Superior temporal gyrus (tissue), 1 donor: ENCODE results near the gene ODAD4.
"Not testable (repeated sequence)": the region's sequence is repeated elsewhere in the genome, so short reads cannot be mapped to it uniquely, and the experiment has no call there.

Experiments used
- DNase-seq: peaks from one replicate; pipeline ENCODE4 v3.0.0-alpha.2; 2016; ENCODE audit errors: extremely low spot score

Gene ODAD4

DNA sequence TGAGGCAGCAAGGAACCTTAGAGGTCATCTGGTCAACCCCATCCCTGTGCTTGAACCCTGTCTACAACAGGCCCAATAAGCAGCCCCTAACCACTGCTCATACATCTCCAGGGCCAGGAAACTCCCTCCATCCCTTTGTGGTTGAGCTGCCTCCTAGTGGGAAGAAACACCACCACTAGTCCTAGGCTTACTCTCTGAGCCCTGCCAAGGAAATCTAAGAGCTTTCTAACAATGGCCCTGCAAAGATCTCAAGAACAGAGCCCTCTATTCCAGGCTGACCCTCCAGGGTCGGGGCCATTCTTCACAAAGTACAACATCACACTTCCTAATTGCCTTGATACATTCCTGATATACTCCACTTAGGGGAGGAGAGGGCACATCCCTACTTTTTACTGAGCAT lies 17.5 kb upstream of the ODAD4 start:
- DNase-seq: no peak

- DNase-seq: no peak
Observed at GRCh38 chr17:41913798-41914197, 16.6 kb upstream of the ODAD4 start.

- no peak for DNase-seq
Observed at GRCh38 chr17:41914358-41914766, 16.1 kb upstream of the ODAD4 start.

DNA sequence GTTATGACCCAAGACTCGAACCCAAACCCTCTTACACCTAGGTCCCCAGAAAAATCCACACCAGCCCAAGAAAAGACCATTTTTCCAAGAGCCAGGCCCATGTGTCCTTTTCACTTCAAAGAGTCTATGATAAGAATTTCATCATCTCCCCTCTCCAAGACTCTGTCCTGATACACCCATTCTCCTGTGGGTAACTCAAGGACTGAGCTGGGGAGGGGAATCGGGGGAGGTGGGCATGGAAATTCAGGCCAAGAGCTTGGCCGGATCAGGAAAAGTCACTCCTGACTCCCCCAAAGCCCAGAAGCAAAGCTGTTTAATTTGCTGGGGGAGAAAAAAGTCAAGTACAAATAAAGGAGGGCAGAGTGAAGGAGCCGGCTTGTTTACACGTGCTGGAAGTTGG lies 15.4 kb upstream of the ODAD4 start:
- DNase-seq: no peak

- no peak for DNase-seq
Observed at GRCh38 chr17:41915566-41915965, 14.9 kb upstream of the ODAD4 start.

DNA sequence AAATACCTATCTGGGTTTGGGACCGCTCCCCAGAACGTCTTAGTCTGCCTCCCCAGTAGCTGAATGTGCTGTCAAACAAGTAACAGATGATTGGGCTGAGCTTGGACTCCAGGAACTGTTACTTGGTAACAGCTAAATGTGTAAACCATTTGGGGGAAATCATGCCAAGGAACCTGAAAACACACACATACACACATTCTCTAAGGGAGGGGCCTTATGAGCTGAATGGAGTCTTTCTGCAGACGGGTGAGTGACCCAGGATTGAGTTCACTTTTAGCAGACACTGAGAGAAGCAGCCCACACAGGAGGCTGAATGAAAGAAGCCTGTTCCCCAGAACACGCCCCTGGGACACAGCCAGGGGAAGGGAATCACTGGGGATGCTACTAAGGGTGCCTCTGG lies 13.2 kb upstream of the ODAD4 start:
- peak; percentile 14 for DNase-seq

DNA sequence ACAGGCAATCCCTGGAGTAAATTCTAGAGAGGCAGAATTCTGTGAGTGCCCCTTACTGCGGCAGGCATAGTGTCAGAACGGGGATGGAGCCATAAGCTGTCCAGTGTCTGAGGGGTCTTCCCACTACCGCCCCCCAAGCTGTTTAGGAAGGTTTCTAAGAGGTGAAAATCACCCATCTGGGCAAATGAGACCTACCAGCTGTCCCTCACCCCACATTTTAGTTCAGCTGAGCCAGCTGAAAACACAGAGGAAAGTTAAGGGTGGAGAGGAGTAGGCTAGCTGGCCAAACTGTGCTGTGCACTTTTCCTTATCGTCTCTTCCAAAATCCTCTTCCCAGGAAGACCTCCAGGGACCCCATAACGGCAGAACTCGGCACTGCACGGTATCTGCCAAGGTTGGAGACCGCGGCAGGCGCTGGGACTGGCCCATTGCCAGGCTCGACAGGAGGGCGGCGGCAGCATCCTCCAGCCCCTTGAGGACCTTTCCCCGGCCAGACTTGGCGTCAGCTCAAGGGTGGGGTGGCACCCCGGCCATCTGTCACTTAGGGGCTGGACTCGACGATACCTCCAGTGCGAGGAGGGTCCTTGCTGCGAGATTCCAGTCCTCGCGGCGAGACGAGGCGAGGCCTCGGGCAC lies 12.6 kb upstream of the ODAD4 start:
- peak; percentile 12 for DNase-seq

DNA sequence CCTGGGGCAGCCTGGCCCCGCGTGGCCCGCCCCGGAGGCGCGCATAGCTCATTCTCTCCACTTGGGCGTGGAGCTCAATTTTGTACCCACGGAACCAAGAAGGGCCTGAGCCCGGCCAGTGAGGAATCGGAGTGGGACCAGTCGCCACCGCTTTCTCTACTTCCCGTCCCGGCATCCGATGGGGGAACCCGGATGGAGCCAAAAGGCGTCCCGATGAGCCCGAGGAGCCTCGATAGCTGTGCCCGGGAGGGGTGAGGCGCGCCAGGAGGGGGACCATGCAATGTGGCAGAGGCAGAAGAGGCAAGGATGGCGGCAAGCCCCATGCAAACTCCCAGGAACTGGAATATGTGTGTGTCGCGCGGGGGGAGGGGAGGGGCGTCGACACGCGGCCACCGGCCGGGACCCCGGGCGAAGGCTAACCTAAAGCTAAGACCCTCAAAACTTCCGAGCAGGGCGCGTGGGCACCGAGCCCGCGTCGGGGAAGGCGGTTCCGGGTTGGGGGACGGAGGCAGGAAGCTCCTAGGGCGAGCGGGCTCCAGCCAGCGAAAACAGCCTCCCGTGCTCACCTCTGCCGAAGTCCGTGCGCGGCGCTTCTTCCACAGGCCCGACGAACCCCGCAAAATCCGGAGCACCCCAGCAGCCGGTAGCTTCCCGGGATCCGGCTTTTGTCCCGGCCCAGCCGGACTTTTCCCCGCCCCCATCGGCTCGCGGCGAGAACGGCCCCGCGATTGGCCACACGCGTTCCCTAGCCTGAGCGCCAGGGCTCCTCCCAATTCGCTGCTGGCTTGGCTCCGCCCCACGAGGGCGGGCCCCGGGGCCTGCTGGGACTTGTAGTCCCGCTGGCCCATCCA lies 11.9 kb upstream of the ODAD4 start, which contains the start of gene ACLY:
TSS of gene ACLY (minus strand) at position 638 of the 851 bp plus-strand sequence. CDS start 5,078 bp downstream, outside the sequence.
- DNase-seq: peak; percentile 98

- peak; percentile 68 for DNase-seq
Observed at GRCh38 chr17:41919165-41919817, 11.1 kb upstream of the ODAD4 start.

DNA sequence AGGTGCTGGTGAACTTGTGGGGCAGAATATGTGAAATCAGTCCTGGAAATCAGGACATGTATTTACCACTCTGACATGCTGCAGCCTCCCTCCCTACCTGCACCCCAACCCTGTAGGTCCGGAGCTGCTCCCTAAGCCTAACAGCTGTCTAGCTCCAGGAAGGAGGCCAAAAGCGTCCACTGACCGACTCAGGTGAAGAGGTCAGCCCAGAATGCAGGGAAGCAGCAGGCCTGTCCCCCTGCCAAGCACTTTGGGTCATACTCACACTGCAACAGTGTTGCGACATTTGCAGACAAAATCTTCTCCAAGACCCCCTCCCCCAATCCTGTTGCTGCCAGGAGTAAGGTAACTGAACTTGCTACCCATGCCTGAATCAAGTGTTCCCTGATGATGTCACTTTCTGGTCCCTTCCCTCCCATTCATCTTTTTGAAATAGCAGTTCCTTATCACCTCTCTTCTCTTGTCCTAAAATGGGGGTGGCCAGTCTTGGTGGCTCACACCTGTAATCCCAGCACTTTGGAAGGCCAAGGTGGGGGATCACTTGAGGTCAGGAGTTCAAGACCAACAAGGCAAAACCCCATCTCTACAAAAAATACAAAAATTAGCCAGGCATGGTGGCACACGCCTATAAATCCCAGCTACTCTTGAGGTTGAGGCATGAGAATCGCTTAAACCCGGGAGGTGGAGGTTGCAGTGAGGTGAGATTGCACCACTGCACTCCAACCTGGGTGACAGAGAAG lies 10.4 kb upstream of the ODAD4 start:
- DNase-seq: no peak

GRCh38 chr17:41920580-41920955 lies 9.8 kb upstream of the ODAD4 start:
- DNase-seq: no peak

- DNase-seq: no peak
Observed at GRCh38 chr17:41925991-41926590, 4.3 kb upstream of the ODAD4 start.

- no peak for DNase-seq
Observed at GRCh38 chr17:41928693-41929251, 1.6 kb upstream of the ODAD4 start.

- DNase-seq: not testable (repeated sequence)
Observed at GRCh38 chr17:41930833-41931156, 378 bp downstream of the ODAD4 start.

DNA sequence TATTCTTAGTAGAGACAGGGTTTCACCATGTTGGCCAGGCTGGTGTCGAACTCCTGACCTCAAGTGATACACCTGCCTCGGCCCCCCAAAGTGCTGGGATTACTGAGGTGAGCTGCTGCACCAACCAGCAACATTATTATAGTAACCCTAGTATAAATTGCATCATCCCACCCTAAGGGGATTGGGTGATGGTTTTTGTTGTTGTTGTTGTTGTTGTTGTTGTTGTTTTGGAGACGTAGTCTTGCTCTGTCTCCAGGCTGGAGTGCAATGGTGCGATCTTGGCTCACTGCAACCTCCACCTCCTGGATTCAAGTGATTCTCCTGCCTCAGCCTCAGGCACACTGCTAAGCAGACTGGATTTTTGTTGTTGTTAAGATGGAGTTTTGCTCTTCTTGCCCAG lies 1.3 kb downstream of the ODAD4 start:
- not testable (repeated sequence) for DNase-seq

GRCh38 chr17:41932816-41933389 lies 2.5 kb downstream of the ODAD4 start:
- DNase-seq: no peak

DNA sequence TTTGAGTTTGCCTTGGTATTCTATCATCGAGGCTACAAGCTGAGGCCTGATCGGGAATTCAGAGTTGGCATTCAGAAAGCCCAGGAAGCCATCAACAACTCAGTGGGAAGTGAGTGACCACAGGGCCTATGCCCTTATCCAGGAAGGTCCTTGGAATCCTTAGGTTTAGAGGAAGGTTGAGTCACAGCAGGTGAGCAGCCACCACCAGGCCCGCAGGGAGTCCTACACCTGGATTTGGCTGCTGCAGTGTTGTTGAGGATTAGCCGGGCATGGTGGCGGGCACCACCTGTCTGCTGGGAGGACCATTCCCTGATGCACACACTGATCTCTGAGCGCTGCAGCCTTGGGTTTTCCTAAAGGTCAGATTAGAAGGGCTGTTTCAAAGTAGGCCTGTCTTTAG lies 5.2 kb downstream of the ODAD4 start:
- DNase-seq: no peak

GRCh38 chr17:41937970-41938954 lies 7.8 kb downstream of the ODAD4 start:
- no peak for DNase-seq

DNA sequence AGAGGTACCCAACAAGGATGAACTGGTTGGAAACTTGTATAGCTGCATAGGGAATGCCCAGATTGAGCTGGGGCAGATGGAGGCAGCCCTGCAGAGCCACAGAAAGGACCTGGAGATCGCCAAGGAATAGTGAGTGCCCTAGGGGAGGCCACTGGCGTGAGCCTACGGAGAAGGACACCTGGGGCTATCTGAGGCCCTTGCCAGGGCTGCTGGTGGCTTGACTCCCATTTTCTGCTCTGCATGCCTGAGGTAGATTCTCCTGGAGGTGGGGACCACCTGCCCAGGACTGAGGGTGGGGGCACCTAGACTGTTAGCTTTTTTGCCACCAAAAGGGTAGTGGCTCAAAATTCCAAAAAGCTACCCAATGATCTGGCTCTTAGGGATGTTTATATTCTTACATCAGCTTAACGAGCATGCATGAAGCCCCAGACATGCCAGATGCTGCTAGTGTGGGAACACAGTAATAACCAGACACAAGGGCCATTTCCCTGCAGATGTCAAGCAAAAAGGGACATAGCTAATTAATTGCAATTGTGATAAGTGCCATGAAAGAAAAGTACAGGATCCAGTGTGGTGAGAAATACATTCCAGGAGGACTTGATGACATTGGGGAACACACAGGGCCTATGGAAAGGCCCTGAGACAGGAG lies 8.8 kb downstream of the ODAD4 start:
- DNase-seq: no peak
